Trophoblast cell (in vitro differentiated cells and primary cell): Measurements from ENCODE around the gene RGS7.
A peak's percentile ranks its signal among the peaks of the same experiment; 100 is the strongest.

Experiments
- DNase-seq, 2 donors: peaks; one replicate each; pipeline ENCODE4 v3.0.0-alpha.2; 2016
- H2AFZ ChIP-seq: 2 replicates; pipeline ENCODE4 v1.6.1; 2013; ENCODE audit warnings: low read length, moderate library complexity, mild to moderate bottlenecking; ENCODE audit not compliant: insufficient read depth, poor library complexity
- H2AK5ac ChIP-seq: 2 replicates; pipeline ENCODE4 v1.6.1; 2013; ENCODE audit warnings: mild to moderate bottlenecking, low read length
- H2BK120ac ChIP-seq: 2 replicates; pipeline ENCODE4 v1.6.1; 2013; ENCODE audit warnings: low read length, mild to moderate bottlenecking, moderate library complexity; ENCODE audit not compliant: insufficient read depth, poor library complexity
- H2BK12ac ChIP-seq: 2 replicates; pipeline ENCODE4 v1.6.1; 2013; ENCODE audit warnings: mild to moderate bottlenecking, low read length, moderate library complexity
- H2BK5ac ChIP-seq: 2 replicates; pipeline ENCODE4 v1.6.1; 2013; ENCODE audit warnings: low read length, low read depth, moderate library complexity, mild to moderate bottlenecking; ENCODE audit not compliant: poor library complexity
- H3K14ac ChIP-seq: 2 replicates; pipeline ENCODE4 v1.6.1; 2013; ENCODE audit warnings: mild to moderate bottlenecking, low read length
- H3K18ac ChIP-seq: 2 replicates; pipeline ENCODE4 v1.6.1; 2013; ENCODE audit warnings: mild to moderate bottlenecking, low read length
- H3K23ac ChIP-seq: 2 replicates; pipeline ENCODE4 v1.6.1; 2013; ENCODE audit warnings: low read length
- H3K27ac ChIP-seq: 2 replicates; pipeline ENCODE4 v1.5.1; 2013; ENCODE audit warnings: low read depth, mild to moderate bottlenecking, inconsistent platforms, low read length, moderate library complexity
- H3K27me3 ChIP-seq: 2 replicates; pipeline ENCODE4 v1.6.1; 2013; ENCODE audit warnings: inconsistent platforms, mild to moderate bottlenecking, low read length, moderate library complexity; ENCODE audit not compliant: insufficient read depth
- H3K36me3 ChIP-seq, 2 experiments: 1 replicate in 1 of 2; 2 replicates in 1 of 2; pipeline ENCODE4 v1.6.1; 2013; ENCODE audit warnings: low read length in 2 of 2, mild to moderate bottlenecking in 2 of 2, moderate library complexity in 1 of 2; ENCODE audit not compliant: insufficient read depth in 2 of 2, control insufficient read depth in 1 of 2
- H3K4ac ChIP-seq: 2 replicates; pipeline ENCODE4 v1.6.1; 2013; ENCODE audit warnings: low read depth, mild to moderate bottlenecking, low read length, moderate library complexity
- H3K4me1 ChIP-seq, 2 experiments: 1 replicate in 1 of 2; 2 replicates in 1 of 2; pipeline ENCODE4 v1.6.1; 2013; ENCODE audit warnings: low read length in 2 of 2, mild to moderate bottlenecking in 2 of 2, moderate library complexity in 1 of 2; ENCODE audit not compliant: insufficient read depth in 2 of 2, control insufficient read depth in 1 of 2
- H3K4me2 ChIP-seq: 2 replicates; pipeline ENCODE4 v1.6.1; 2013; ENCODE audit warnings: inconsistent platforms, mild to moderate bottlenecking, low read length, moderate library complexity
- H3K4me3 ChIP-seq: 2 replicates; pipeline ENCODE4 v1.5.1; 2013; ENCODE audit warnings: mild to moderate bottlenecking, low read depth, low read length, inconsistent platforms
- H3K79me1 ChIP-seq: one replicate; pipeline ENCODE4 v1.6.1; 2013; ENCODE audit warnings: low read length
- H3K79me2 ChIP-seq: 2 replicates; pipeline ENCODE4 v1.6.1; 2013; ENCODE audit warnings: low read length, mild to moderate bottlenecking; ENCODE audit not compliant: control insufficient read depth, insufficient read depth, poor library complexity
- H3K9ac ChIP-seq: 2 replicates; pipeline ENCODE4 v1.6.1; 2013; ENCODE audit warnings: mild to moderate bottlenecking, low read length
- H3K9me3 ChIP-seq: 2 replicates; pipeline ENCODE4 v1.6.1; 2013; ENCODE audit warnings: low read depth, mild to moderate bottlenecking, control low read depth, inconsistent platforms, low read length; ENCODE audit not compliant: insufficient read depth
- H4K12ac ChIP-seq: 2 replicates; pipeline ENCODE4 v1.6.1; 2013; ENCODE audit warnings: low read depth, mild to moderate bottlenecking, low read length, moderate library complexity
- H4K8ac ChIP-seq: 2 replicates; pipeline ENCODE4 v1.6.1; 2013; ENCODE audit warnings: low read depth, mild to moderate bottlenecking, low read length, moderate library complexity
- H4K91ac ChIP-seq: one replicate; pipeline ENCODE4 v1.6.1; 2013; ENCODE audit warnings: low read depth, mild to moderate bottlenecking, low read length, moderate library complexity
- WGBS: extraction: QIAGEN DNeasy Blood & Tissue Kit; methylation state at CpG from one replicate; pipeline ENCODE4 v1.1.7; 2013; ENCODE audit warnings: missing lambda C conversion rate; ENCODE audit not compliant: insufficient read length, insufficient coverage; ENCODE audit errors: extremely low coverage; 5-methylcytosine and 5-hydroxymethylcytosine counted together

RGS7 gene

GRCh38 chr1:241081473-241081872 lies 275.5 kb downstream of the RGS7 start:
- Histone ChIP-seq H3K4me2 (no peak overlapping the region), H4K12ac (no peak overlapping the region), H3K27me3 (no peaks in the 10 kb centered on the region), H3K14ac (no peak overlapping the region), H3K9ac (no peak overlapping the region), H3K79me1 (no peaks in the 10 kb centered on the region), H2BK120ac (no peak overlapping the region), H2AFZ (no peak overlapping the region), H3K27ac (no peak overlapping the region), H3K79me2 (no peaks in the 10 kb centered on the region), H3K4me3 (no peak overlapping the region), H3K9me3 (no peaks in the 10 kb centered on the region), H3K36me3 (no peaks in the 10 kb centered on the region), H4K8ac (no peak overlapping the region), H3K4ac (no peak overlapping the region), H3K23ac (no peak overlapping the region), H2BK12ac (no peak overlapping the region), H3K4me1 (peaks cover 2% of the 10 kb centered on the region in 2 experiments), H2BK5ac (no peak overlapping the region), H3K18ac (no peak overlapping the region), H4K91ac (no peak overlapping the region), H2AK5ac (no peak overlapping the region)
- no peak for DNase-seq
- WGBS = no CpG with 5 or more reads among the region's 2 CpGs

GRCh38 chr1:241079459-241079858 lies 277.5 kb downstream of the RGS7 start:
- Histone ChIP-seq H3K4me2 (no peak overlapping the region), H4K8ac (no peak overlapping the region), H3K23ac (no peak overlapping the region), H2AFZ (no peak overlapping the region), H2BK120ac (no peak overlapping the region), H3K36me3 (no peaks in the 10 kb centered on the region), H3K27ac (no peak overlapping the region), H3K79me2 (no peaks in the 10 kb centered on the region), H3K4me3 (no peak overlapping the region), H3K79me1 (no peaks in the 10 kb centered on the region), H4K91ac (no peak overlapping the region), H2BK12ac (no peak overlapping the region), H2BK5ac (no peak overlapping the region), H3K27me3 (no peaks in the 10 kb centered on the region), H3K18ac (no peak overlapping the region), H3K14ac (no peak overlapping the region), H3K9me3 (no peaks in the 10 kb centered on the region), H2AK5ac (no peak overlapping the region), H3K4ac (no peak overlapping the region), H3K9ac (no peak overlapping the region), H4K12ac (no peak overlapping the region), H3K4me1 (no peaks in the 10 kb centered on the region)
- no peak for DNase-seq
- no CpG with 5 or more reads among the region's 1 CpG for WGBS

GRCh38 chr1:241079047-241079446 lies 278.0 kb downstream of the RGS7 start:
- no peak overlapping the region for H2AK5ac ChIP-seq
- no peaks in the 10 kb centered on the region for H3K4me1 ChIP-seq
- no CpG with 5 or more reads among the region's 8 CpGs for WGBS
- no peaks in the 10 kb centered on the region for H3K9me3 ChIP-seq
- no peak overlapping the region for H2BK12ac ChIP-seq
- no peak overlapping the region for H3K27ac ChIP-seq
- H3K4me3 ChIP-seq = no peak overlapping the region
- H3K14ac ChIP-seq = no peak overlapping the region
- H3K9ac ChIP-seq = no peak overlapping the region
- no peak overlapping the region for H4K91ac ChIP-seq
- no peak overlapping the region for H3K18ac ChIP-seq
- H3K4ac ChIP-seq = no peak overlapping the region
- no peaks in the 10 kb centered on the region for H3K36me3 ChIP-seq
- no peak overlapping the region for H3K4me2 ChIP-seq
- no peak overlapping the region for H2BK120ac ChIP-seq
- H4K12ac ChIP-seq = no peak overlapping the region
- H2BK5ac ChIP-seq = no peak overlapping the region
- no peaks in the 10 kb centered on the region for H3K27me3 ChIP-seq
- no peak overlapping the region for H3K23ac ChIP-seq
- H2AFZ ChIP-seq = no peak overlapping the region
- no peak overlapping the region for H4K8ac ChIP-seq
- no peaks in the 10 kb centered on the region for H3K79me1 ChIP-seq
- no peaks in the 10 kb centered on the region for H3K79me2 ChIP-seq
- DNase-seq = no peak

- H2BK120ac ChIP-seq = no peak overlapping the region
Observed at GRCh38 chr1:241077386-241078147, 279.4 kb downstream of the RGS7 start.

More at GRCh38 chr1:241077386-241078147, 279.4 kb downstream of the RGS7 start:
- peak overlapping the region; percentile 9 for H3K23ac ChIP-seq
- no peak overlapping the region for H3K18ac ChIP-seq
- no peak overlapping the region for H4K8ac ChIP-seq
- no peak overlapping the region for H3K9ac ChIP-seq
- H3K27me3 ChIP-seq = no peaks in the 10 kb centered on the region
- H3K9me3 ChIP-seq = no peaks in the 10 kb centered on the region
- H3K4me2 ChIP-seq = no peak overlapping the region
- no peaks in the 10 kb centered on the region for H3K36me3 ChIP-seq
- no peaks in the 10 kb centered on the region for H3K79me1 ChIP-seq
- WGBS = no CpG with 5 or more reads among the region's 11 CpGs
- no peak overlapping the region for H4K12ac ChIP-seq
- no peak overlapping the region for H3K14ac ChIP-seq
- H3K79me2 ChIP-seq = no peaks in the 10 kb centered on the region
- DNase-seq = no peak
- no peaks in the 10 kb centered on the region for H3K4me1 ChIP-seq
- no peak overlapping the region for H2AK5ac ChIP-seq
- no peak overlapping the region for H4K91ac ChIP-seq
- H2AFZ ChIP-seq = no peak overlapping the region
- no peak overlapping the region for H3K27ac ChIP-seq
- H3K4ac ChIP-seq = no peak overlapping the region
- no peak overlapping the region for H2BK5ac ChIP-seq
- H3K4me3 ChIP-seq = no peak overlapping the region
- H2BK12ac ChIP-seq = no peak overlapping the region
